ENCODE results near the gene FBXW7. TPM values are rescaled to one million over a fixed set of nuclear protein-coding genes. Genes with fewer than 3 reads are reported as not detected.

FBXW7 gene
- total and polyA plus RNA-seq, 2 of the 13 experiments (the other 11 are each of a cell fraction or from before 2014, with no cell fraction given): 5.0 to 40.9 TPM

DNA sequence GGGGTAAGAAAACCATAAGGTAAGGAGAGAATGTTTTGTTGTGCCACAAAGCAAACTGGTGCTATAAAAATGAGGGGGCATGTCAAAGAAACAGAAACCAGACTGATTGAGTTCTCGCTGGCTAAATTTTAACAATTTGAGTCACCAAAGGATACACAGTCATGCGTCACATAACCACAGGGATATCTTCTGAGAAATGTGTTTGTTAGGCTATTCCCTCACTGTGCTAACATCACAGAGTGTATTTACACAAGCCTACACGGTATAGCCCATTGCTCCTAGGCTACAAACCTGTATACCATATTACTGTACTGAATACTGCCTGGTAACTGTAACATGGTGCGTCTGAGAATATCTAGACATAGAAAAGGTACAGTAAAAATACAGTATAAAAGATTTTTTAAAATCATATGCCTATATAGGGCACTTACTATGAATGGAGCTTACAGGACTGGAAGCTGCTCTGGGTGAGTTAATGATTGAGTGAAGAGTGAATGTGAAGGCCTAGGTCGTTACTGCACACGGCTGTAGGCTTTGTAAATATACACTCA is 50.1 kb downstream of the FBXW7 start (continued):
- TF ChIP-seq ZXDC (CRISPR knock-in tag; IDR thresholded peaks at IDR 0.05): no peak
- TF ChIP-seq POLR2G (IDR thresholded peaks at IDR 0.05; ENCODE audit: low read depth, low read length): peak; percentile 56
- TF ChIP-seq, protein P1, sequence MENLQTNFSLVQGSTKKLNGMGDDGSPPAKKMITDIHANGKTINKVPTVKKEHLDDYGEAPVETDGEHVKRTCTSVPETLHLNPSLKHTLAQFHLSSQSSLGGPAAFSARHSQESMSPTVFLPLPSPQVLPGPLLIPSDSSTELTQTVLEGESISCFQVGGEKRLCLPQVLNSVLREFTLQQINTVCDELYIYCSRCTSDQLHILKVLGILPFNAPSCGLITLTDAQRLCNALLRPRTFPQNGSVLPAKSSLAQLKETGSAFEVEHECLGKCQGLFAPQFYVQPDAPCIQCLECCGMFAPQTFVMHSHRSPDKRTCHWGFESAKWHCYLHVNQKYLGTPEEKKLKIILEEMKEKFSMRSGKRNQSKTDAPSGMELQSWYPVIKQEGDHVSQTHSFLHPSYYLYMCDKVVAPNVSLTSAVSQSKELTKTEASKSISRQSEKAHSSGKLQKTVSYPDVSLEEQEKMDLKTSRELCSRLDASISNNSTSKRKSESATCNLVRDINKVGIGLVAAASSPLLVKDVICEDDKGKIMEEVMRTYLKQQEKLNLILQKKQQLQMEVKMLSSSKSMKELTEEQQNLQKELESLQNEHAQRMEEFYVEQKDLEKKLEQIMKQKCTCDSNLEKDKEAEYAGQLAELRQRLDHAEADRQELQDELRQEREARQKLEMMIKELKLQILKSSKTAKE (CRISPR knock-in tag; IDR thresholded peaks at IDR 0.05; ENCODE audit: borderline replicate concordance): no peak
- no peak for TF ChIP-seq ZFY (CRISPR knock-in tag; IDR thresholded peaks at IDR 0.05)
- peak; percentile 44; the same call in 1 of the 2 replicates for TF ChIP-seq ZNF644 (CRISPR knock-in tag; IDR thresholded peaks at IDR 0.05; ENCODE audit: low read depth)
- no peak for TF ChIP-seq ZNF337 (CRISPR knock-in tag; IDR thresholded peaks at IDR 0.05; ENCODE audit: borderline replicate concordance, low read depth)
- peak; percentile 30; the same call in 1 of the 2 replicates for TF ChIP-seq PATZ1 (CRISPR knock-in tag; IDR thresholded peaks at IDR 0.05)
- no peak for TF ChIP-seq ZFP41 (CRISPR knock-in tag; IDR thresholded peaks at IDR 0.05; ENCODE audit: borderline replicate concordance)
- TF ChIP-seq HNF4A (CRISPR knock-in tag; IDR thresholded peaks at IDR 0.05): peak; percentile 16; the same call in 1 of the 2 replicates
- no peak for TF ChIP-seq CCAR2 (optimal IDR thresholded peaks at IDR 0.05; ENCODE audit: low read depth, low read length)
- no peak; the same call in 1 of the 2 replicates for TF ChIP-seq KAT7 (CRISPR knock-in tag; IDR thresholded peaks at IDR 0.05; ENCODE audit: borderline replicate concordance)
- TF ChIP-seq ZSCAN29 (CRISPR knock-in tag; conservative IDR thresholded peaks at IDR 0.05): peak; percentile 60; the same call in 1 of the 2 replicates
- no peak for TF ChIP-seq SPEN (CRISPR knock-in tag; IDR thresholded peaks at IDR 0.05; ENCODE audit: low read depth)
- TF ChIP-seq MED1 (CRISPR knock-in tag; IDR thresholded peaks at IDR 0.05): peak; percentile 88
- TF ChIP-seq RFXANK (CRISPR knock-in tag; IDR thresholded peaks at IDR 0.05): no peak

All from HepG2 (cell line).